ACHN (cell line): ENCODE data around the gene TTLL8.

Source experiments
- DNase-seq: peaks from one replicate; pipeline ENCODE4 v3.0.0-alpha.2; 2015
- in situ Hi-C: cut with HindIII; loops from 2 replicates; pipeline ENCODE4 v1.10.0; 2017; ENCODE audit warnings: low sequenced_read_pairs, low pct_ligation_motif_present, low pct_unique_long_range_greater_than_20kb

Gene TTLL8

DNA sequence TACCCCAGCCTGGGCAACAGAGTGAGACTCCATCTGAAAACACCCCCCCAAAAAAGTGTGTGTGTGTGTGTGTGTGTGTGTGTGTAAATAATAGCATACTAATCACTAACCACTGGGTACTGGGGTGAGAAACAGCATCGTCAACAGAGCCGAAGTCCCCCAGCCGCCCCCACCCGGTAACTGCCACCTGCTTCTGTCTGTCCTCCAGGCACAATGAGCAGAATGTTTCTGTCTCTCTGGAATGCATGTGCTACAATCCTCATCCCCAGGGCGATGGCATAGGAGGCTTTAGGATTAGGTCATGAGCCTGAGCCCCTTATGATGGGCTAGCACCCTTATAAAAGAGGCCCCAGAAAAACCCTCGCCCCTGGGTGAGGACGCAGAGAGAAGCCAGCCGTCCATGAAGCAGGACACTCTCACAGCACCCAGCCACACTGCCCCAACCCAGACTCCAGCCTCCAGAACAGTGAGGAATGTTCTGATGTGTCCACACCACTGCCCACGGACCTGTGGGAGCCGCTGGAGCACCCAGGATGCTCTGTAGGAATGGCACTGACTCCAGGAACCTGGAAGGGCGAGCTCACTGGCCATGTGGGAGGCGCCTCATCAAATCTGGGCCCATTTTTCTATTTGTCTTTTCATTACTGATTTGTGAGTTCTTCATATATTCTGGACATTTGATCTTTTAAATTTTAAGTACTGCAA is 9.9 kb downstream of the TTLL8 start:
- in situ Hi-C loops: no loop called here
- DNase-seq: no peak

DNA sequence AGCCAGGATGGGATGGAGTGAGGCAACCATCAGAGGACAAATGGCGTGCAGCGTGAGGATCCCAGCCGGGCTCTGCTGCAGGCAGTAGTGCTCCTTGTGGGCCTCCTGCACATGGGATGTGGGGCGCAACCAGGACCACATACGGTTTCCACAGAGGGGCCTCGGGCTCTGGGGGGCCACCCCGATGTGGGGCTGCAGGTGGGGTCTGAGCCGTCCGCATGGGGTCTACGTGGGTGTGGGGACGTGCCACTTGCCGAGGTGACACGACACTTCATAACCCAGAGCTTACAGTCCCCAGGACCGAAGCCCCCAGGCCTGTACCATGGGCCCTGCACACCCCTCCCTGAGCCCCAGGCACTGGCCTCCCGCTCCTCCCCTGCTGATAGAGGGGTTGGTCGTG is 10.8 kb downstream of the TTLL8 start:
- in situ Hi-C loops: no loop called here

DNA sequence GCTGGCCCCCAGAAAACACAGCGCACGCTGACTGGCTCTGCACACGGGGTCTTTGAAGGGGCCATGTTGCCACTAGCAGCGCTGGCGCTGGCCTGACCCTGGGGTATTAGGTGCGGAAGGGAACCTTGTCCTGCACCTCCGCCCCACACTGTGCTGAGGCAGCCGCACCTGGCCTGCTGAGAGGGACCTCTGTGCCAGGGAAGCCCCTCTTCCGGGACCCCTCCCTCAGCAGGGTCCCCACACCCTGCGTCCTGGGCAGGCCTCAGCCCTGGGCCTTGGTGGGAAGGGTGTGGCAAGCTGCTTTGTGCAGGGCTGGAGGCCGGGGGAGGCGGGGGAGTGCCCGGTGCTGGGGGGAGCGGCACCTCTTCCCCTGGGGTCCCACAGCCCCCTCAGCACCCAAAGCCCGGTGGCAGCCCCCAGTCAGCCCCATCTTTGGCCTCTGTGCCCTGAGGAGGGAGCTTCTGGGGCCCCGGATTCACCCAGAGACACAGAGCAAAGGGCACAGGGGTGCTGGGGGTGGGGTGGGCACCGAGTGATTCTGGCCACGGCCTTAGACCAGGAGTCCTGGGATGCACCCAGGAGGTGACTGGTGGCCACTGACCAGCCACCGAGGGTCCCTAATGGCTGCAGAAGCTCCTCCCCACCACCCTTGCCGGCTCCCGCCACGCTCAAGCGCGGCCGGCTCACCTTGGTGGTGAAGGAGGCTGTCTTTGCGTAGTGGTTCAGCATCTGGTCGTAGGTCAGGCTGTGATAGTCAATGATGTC is 11.4 kb downstream of the TTLL8 start:
- no peak for DNase-seq
- in situ Hi-C loops: no loop called here

More for the DNA sequence above, 10.8 kb downstream of the TTLL8 start:
- DNase-seq: no peak

DNA sequence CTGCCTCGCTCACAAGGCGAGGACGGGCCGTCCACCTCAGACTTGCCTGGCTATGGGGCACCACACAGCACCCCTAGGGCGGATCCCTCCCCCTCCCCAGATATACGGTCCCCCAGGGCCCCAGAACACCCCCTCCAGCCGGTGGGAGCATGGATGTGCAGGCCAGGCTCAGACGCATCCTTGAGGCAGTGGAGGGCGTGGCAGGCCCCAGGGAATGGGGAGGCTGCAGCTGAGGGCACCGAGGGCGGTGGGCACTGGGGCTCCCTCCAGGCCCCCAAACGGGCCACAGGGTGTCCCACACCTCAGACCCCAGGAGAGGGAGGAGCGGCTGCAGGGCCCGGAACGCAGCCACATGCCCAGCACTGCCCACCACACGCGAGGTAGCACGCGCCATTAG is 12.1 kb downstream of the TTLL8 start:
- in situ Hi-C loops: no loop called here
- no peak for DNase-seq

GRCh38 chr22:50045211-50046018 is 12.7 kb downstream of the TTLL8 start:
- DNase-seq: no peak

DNA sequence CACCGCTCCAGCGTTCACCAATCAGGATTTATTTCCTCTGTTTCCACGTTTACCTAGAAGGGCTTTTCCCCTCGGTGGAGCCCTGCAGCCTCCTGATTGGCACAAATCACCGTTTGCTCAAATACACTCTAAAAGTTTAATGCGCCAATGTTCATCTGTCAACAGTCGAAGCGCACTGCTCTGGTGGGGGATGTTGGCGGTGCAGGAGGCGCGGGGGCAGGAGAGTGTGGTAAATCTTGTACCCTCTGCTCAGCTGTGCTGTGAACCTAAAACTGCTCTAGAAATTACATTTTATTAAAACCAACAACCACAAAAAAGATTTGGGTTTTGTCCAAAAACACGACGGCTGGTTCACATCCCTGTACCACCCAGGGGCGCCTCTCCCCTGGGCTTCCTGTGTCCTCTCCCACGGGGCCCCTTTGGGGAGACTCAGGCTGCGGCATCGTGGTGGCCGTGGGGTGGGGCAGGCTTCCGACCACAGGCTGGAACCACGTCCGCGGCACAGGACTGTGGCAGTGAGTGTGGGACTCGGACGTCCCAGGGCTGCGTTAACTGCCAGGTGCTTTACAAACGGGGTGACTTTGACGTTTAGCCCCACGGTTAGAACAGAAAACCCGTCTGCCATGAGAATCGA is 13.5 kb downstream of the TTLL8 start:
- in situ Hi-C loops: no loop called here
- DNase-seq: no peak

More at GRCh38 chr22:50045211-50046018, 12.7 kb downstream of the TTLL8 start:
- in situ Hi-C loops: no loop called here

DNA sequence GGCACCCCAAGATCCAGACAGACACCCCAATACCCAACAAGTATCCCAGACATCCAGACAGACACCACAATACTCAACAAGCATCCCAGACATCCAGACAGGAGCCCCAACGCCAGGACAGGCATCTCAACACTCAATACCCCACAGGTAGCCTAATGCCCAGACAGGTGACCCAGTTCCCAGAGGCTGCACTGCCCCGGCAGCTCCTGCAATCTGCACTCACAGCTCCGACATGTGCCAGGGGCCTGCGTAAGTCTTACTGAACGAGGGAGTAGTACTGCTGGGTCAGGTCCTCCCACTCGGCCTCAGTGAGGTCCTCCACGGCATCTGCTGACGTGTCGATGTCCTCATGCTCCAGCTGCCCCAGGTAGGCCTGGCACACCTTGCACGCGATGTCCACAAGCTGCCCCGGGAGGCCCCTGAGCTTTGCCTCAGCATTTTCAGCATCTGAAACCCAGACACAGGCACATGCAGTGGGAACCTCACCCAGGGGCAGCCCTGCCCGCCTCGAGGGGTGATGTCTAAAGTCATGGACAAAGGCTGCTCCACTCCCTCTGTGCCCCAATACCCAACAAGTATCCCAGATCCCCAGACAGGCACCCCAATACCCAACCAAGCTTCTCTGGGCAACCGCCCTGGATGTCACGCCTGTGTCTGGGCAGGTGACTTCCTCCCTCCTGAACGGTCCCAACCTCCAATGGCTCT is 16.6 kb downstream of the TTLL8 start:
- in situ Hi-C loops: no loop called here
- no peak for DNase-seq

DNA sequence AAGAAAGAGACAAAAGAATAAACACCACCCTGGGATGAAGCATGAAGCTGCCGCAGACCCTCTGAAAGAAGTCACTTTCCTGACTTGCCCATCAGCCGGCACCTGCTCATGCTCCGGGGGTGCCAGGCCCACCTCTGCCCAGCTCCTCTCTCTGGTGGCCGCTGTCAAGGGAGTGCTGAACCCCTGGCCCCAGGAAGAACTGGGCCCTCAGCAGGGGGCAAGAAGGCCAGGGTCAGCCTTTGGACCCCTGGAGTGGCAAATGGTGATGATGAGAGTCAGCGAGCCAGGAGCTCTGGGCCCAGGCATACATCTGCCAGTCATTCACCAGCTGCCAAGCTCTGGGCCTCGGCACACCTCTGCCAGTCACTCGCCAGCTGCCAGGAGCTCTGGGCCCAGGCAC is 17.4 kb downstream of the TTLL8 start:
- DNase-seq: no peak
- in situ Hi-C loops: no loop called here

DNA sequence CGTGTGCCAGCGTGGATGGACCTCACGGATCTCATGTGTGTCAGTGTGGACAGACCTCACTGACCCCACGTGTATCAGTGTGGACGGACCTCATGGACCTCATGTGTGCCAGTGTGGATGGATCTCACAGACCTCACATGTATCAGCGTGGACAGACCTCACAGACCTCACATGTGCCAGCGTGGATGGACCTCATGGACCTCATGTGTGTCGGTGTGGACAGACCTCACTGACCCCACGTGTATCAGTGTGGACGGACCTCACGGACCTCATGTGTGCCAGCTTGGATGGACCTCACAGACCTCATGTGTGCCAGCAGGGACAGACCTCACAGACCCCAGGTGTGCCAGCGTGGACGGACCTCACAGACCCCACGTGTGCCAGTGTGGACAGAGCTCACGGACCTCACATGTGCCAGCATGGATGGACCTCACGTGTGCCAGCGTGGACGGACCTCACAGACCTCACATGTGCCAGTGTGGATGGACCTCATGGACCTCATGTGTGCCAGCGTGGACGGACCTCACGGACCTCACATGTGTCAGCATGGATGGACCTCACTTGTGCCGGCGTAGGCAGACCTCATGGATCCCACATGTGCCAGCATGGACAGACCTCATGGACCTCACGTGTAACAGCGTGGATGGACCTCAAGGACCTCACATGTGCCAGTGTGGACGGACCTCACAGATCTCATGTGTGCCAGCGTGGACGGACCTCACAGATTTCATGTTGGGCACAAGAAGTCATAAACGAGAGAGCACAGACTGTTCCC is 18.2 kb downstream of the TTLL8 start:
- in situ Hi-C loops: no loop called here
- no peak for DNase-seq

GRCh38 chr22:50035976-50036724 is 21.9 kb downstream of the TTLL8 start:
- DNase-seq: no peak
- in situ Hi-C loops: no loop called here

GRCh38 chr22:50035131-50035881 is 22.8 kb downstream of the TTLL8 start:
- no peak for DNase-seq
- in situ Hi-C loops: no loop called here

- in situ Hi-C loops: no loop called here
- no peak for DNase-seq
These were observed 23.7 kb downstream of the TTLL8 start for GRCh38 chr22:50034126-50035081.

GRCh38 chr22:50032941-50033601 is 25.0 kb downstream of the TTLL8 start:
- no peak for DNase-seq
- in situ Hi-C loops: no loop called here

DNA sequence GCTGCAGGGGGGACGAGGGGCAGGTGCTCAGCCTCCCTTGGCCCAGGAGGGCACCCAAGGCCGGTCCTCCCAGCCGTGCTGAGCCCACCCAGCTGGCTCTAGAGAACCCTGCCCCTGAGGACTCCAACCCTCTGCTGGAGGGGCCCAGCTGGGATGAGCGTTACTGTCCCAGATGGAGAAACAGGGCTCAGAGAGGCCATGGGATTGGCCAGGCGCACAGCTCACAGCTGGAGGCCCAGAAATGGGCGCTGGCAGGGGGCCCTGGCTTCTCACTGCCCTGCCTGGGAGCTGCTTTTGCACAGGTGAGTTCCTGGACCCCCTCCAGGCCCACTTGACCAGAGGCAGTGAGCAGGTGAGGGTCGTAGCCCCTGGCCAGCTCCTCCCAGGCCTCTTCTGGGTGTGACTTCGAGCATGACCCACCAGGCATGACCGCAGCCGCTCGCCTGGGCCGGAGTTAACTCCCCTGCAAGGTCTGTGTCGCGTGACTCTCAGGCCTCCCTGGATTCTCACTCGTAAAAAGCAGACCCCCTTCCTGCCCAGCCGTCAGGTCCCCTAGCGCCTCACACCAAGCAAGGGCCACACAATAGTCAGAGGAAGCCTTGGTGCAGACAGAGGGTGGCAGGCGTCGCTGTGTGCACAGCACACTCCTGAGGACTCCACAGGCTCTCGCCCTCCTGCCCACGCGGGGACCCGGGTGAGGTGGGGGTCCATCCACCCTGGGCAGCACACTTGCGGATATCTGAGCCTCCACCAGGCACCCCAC is 25.8 kb downstream of the TTLL8 start:
- DNase-seq: no peak
- in situ Hi-C loops: no loop called here
